Activated T-cell treated with anti-CD3 and anti-CD28 coated beads, Interleukin-2, amount 50 U/mL, for 4 hours (primary cell): Measurements from ENCODE around the gene LIN37. TPM values are rescaled to one million over a fixed set of nuclear protein-coding genes. Genes with fewer than 3 reads are reported as not detected.

Experiments used
- ATAC-seq, 2 donors: fragments of 200-7000 bp; cut with Tn5 transposase; one replicate each; pipeline ENCODE4 v1.10.0; 2021
- DNase-seq: peaks from one replicate; pipeline ENCODE4 v3.0.0-alpha.2; 2020
- H3K27me3 Mint-ChIP-seq: one replicate; pipeline ENCODE4 v1.8.0; 2021; ENCODE audit warnings: low read depth, mixed read lengths
- H3K36me3 Mint-ChIP-seq: one replicate; pipeline ENCODE4 v1.8.0; 2022; ENCODE audit warnings: mixed read lengths; ENCODE audit not compliant: insufficient read depth
- H3K4me1 Mint-ChIP-seq: one replicate; pipeline ENCODE4 v1.8.0; 2021; ENCODE audit warnings: low read depth, mixed read lengths
- H3K4me3 Mint-ChIP-seq: one replicate; pipeline ENCODE4 v1.8.0; 2021; ENCODE audit warnings: mild to moderate bottlenecking, moderate library complexity, mixed read lengths
- H3K9me3 Mint-ChIP-seq: one replicate; pipeline ENCODE4 v1.8.0; 2021; ENCODE audit warnings: mixed read lengths
- total RNA-seq, 3 donors: library from RNA; stranded (reverse); gene quantifications; one replicate each; pipeline ENCODE4 v1.2.1, GENCODE V29; 2021

Gene LIN37
- total RNA-seq, 3 donors from 2014 or later = 5.8 to 6.4 (median 6.4) TPM

DNA sequence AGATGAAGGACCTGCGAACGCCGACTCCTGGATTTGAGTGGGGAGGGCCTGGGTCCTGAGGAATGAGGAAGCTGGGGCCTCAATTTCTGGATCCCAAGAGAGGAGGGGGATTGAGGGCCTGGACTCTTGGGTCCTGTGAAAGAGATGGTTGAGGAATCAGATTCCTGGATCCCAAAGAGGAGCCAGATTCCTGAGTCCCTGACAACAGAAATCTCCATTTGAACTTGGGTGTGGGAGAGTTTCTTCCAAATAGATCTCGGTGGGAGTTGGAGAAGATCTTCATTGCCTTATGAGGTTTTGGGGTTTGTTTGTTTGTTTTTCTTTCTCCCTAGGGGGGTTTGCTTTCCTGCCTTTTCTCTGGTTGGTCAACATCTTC, 2.3 kb upstream of the LIN37 start:
- Mint-ChIP-seq H3K4me3 (peak overlapping the region; percentile 98), H3K27me3 (no peaks in the 10 kb centered on the region), H3K9me3 (no peaks in the 10 kb centered on the region), H3K36me3 (peaks cover 8% of the 10 kb centered on the region), H3K4me1 (peaks cover 60% of the 10 kb centered on the region)
- no peak for DNase-seq
- no peak for ATAC-seq

DNA sequence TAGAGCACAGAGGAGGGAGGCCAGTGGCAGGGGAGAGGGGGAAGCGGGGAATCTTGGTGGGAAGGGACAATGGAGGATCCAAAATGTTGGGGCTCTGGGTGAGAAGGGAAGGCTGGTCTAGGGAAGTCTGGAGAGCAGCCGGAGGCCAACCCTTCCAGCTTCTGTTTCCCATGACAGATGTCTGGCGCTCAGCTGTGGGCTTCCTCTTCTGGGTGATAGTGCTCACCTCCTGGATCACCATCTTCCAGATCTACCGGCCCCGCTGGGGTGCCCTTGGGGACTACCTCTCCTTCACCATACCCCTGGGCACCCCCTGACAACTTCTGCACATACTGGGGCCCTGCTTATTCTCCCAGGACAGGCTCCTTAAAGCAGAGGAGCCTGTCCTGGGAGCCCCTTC, 1.8 kb upstream of the LIN37 start:
- Mint-ChIP-seq H3K27me3 (no peaks in the 10 kb centered on the region), H3K36me3 (peaks cover 8% of the 10 kb centered on the region), H3K4me3 (peak overlapping the region; percentile 98), H3K9me3 (no peaks in the 10 kb centered on the region), H3K4me1 (peaks cover 60% of the 10 kb centered on the region)
- no peak for DNase-seq
- no peak for ATAC-seq

DNA sequence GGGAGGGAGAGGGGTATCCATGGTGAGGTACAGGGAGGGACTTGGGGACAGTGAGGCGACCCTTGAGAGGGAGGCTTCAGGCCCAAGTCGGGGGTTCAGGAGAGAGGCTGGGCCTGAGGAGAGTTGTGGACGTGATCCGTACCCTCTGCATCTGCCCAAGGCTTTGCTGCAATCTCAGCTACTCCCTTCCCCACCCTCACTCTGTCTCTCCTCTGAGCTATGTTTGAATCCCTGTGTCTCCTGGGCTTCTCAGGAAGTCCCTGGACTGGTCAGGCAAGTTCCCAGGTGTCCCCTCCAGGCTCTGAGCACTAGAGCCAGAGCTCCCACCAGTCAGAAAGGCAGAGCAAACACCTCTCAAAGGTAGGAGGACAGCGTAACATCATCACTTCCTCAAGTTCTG, 1.8 kb downstream of the LIN37 start:
- Mint-ChIP-seq H3K4me1 (peaks cover 34% of the 10 kb centered on the region), H3K4me3 (peak overlapping the region; percentile 46), H3K36me3 (peaks cover 4% of the 10 kb centered on the region), H3K27me3 (no peaks in the 10 kb centered on the region), H3K9me3 (no peaks in the 10 kb centered on the region)
- ATAC-seq (no peak), DNase-seq (no peak)

DNA sequence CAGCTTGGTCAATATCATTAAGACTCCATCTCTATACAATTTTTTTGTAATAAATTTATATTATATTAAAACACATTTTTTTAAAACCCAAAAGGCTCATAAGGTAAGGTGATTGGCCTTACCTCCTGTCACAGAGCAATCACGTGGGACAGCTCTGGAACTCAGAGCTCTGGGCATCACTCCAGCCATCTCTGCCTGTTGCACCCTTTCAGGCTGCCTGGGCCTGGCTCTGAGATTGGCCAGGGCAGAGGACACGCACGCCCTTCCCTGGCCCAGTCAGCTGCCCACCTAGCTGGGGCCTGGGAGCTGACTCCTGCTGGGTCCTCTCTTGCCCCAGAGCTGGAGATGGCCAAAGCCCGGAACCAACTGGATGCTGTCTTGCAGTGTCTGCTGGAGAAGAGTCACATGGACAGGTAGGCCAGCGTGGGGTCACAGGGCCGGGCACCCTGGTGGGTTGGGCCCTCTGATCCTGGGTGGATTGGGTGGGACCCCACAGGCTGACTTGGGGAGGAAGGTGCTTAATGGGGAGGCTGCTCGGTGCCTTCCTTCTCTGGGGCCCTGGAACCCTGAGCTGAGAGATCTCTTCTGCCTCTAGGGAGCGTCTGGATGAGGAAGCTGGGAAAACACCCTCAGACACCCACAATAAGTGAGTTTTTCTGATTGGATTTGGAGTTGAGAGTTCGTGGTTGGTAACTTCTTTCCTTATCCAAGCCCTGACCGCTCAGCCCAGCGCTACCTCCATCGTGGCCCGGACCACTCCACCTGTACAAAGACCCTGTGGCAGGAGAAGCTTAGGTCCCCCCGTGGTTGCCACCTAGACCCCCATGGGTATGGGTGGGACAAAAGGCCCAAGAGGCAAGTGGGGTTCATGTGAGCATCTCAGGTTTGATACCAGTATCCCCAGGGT, 3.7 kb downstream of the LIN37 start:
- no peak overlapping the region for H3K4me3 Mint-ChIP-seq
- ATAC-seq = no peak
- H3K4me1 Mint-ChIP-seq = peaks cover 30% of the 10 kb centered on the region
- peaks cover 4% of the 10 kb centered on the region for H3K36me3 Mint-ChIP-seq
- DNase-seq = no peak
- peaks cover 5% of the 10 kb centered on the region for H3K27me3 Mint-ChIP-seq
- H3K9me3 Mint-ChIP-seq = no peaks in the 10 kb centered on the region

DNA sequence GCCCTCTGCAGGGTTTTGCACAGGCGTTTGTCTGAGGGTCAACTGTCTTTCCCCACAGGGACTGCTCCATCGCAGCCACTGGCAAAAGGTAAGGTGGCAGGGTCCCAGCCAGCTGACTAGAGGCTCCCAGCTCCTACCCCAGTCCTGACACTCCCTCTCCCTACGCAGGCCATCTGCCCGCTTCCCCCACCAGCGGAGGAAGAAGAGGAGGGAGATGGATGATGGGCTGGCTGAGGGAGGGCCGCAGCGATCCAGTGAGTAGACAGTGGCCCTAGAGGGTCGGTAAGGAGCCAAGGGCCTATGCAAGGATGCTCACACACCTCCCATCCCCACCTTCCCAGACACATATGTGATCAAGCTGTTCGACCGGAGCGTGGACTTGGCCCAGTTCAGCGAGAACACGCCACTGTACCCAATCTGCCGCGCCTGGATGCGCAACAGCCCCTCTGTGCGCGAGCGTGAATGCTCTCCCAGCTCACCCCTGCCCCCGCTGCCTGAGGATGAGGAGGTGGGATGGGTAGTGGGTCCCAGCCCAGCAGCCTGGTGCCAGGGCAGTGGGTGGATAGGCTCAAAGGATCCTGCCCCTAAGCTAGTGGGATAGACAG, 4.5 kb downstream of the LIN37 start:
- H3K36me3 Mint-ChIP-seq = peaks cover 3% of the 10 kb centered on the region
- no peak overlapping the region for H3K4me3 Mint-ChIP-seq
- no peak for DNase-seq
- H3K27me3 Mint-ChIP-seq = peaks cover 5% of the 10 kb centered on the region
- no peak for ATAC-seq
- H3K4me1 Mint-ChIP-seq = peaks cover 34% of the 10 kb centered on the region
- H3K9me3 Mint-ChIP-seq = no peaks in the 10 kb centered on the region

DNA sequence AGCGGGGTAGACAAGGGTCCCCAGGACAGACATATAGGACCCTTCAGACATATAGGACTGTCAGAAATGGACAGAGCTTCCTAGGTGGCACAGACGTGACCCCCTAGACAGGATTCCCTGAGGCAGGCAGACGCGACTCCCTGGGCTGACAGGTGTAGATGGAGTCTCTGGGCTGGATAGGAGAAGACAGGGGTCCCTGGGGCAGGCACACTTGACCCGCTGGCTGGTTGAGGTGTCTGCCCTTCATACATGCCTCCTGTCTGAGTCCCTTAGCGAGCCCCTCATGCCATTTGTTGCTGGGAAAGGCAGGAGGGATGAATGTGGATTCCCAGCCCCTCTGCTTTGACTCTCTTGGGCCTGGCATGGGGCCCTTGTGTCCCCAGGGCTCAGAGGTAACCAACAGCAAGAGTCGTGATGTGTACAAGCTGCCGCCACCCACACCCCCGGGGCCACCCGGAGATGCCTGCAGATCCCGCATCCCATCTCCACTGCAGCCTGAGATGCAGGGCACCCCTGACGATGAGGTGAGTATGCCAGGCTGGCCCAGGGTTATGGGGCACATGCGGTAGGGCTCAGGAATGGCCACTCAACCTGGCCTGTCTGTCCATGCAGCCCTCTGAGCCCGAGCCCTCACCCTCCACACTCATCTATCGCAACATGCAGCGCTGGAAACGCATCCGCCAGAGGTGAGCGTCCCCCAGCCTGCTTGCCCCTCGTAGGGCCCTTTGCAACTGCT, 5.4 kb downstream of the LIN37 start:
- Mint-ChIP-seq H3K27me3 (peaks cover 5% of the 10 kb centered on the region), H3K4me3 (no peak overlapping the region), H3K36me3 (peaks cover 2% of the 10 kb centered on the region)

DNA sequence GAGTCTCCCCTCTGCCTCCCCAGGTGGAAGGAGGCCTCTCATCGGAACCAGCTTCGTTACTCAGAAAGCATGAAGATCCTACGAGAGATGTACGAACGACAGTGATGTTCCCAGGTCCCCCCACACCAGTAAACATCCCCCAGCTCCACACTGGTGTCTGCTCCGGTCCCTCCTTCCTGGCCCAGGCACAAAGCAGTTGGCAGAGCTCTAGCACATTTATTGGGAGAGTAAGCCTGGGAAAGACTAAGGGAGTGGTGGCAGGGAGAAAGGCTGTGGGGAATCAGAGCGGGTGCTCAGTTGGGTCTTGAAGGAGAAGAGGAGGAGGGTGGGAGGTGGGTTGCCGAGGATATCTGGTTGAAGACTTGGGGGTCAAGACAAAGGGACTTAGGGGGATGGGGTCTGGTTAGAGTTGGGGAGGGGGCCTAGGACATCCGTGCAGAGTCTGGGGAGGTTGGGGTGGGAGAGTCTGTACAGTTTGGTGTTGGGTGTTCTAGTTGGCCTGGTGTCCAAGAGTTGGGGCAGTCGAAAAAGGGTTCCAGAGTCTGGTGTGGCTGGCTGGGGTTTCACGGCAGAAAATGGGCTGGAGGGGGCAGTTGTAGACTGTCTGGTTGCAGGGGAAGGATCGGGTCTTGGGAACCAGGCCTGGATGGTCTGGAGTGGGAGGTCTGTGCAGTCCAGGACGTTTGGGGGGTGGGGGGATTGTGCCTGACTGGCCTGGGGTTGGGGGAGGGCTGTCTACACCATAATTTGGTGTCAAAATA, 6.2 kb downstream of the LIN37 start:
- H3K4me1 Mint-ChIP-seq = peaks cover 31% of the 10 kb centered on the region
- no peaks in the 10 kb centered on the region for H3K9me3 Mint-ChIP-seq
- DNase-seq = no peak
- ATAC-seq = no peak
- no peak overlapping the region for H3K4me3 Mint-ChIP-seq
- H3K27me3 Mint-ChIP-seq = peaks cover 5% of the 10 kb centered on the region
- H3K36me3 Mint-ChIP-seq = peaks cover 2% of the 10 kb centered on the region

More for the DNA sequence above, 5.4 kb downstream of the LIN37 start:
- ATAC-seq (no peak), DNase-seq (no peak)
- H3K9me3 Mint-ChIP-seq = no peaks in the 10 kb centered on the region
- H3K4me1 Mint-ChIP-seq = peaks cover 30% of the 10 kb centered on the region

DNA sequence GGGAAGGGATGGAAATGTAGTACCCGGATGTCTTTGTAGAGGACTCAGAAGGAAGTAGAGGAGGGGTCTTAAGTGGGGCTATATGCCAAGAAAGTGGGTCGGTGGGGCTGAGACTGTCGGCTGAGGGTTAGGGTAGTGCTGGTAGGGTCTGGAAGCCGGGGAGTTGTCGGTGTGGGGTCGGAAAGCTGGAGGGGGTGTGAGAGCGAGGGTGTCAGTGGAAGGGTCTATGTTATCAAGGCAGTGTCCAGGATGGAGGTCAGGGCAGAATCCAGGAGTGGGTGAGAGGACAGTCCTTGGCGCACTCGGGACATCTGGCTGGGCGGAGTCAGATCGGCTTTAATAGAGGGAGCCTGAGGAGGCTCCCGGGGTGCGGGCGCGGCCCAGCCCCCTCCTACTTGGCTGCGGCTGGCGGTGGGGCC, 6.8 kb downstream of the LIN37 start:
- ATAC-seq (no peak), DNase-seq (no peak)
- Mint-ChIP-seq H3K4me3 (peak overlapping the region; percentile 24), H3K9me3 (no peaks in the 10 kb centered on the region), H3K4me1 (peaks cover 29% of the 10 kb centered on the region), H3K27me3 (peaks cover 5% of the 10 kb centered on the region), H3K36me3 (peaks cover 2% of the 10 kb centered on the region)

DNA sequence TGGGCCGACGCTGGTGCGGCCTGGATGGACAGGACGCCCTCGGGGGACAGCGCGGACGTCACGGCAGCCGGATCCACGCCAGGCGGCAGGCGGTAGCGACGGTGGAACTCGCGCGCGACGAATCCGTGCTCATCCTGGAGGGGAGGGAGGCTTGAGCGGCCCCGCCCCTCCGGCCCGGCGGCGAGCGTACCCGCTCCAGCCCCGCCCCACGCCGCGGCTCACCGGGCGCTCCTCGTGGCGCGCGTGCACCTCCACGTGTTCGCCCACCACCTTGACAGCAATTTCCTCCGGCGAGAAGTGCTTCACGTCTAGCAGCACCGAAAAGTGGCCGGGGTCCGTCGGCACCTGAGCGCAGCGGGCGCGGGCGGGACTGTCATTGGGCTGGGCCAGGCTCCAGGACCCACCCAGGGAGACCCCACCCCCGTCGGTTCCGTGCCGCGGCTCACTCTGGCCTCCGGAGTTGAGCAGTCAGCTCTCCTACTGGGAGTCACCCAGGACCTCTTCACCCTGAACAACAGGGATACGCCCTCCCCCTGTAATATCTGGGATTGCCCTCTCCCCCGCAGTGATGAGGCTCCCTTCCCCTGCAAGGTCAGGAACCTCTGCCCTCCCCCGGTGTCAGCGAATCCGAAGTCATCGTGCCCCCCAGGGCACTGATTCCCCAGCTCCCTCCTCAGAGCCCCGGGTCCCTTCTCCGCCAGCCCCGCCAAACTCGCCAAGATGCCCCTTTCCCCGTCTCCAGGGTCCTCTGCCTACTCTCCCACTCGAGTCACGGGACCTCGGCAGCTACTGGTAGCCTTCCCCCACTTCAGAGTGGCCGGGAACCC, 7.4 kb downstream of the LIN37 start:
- Mint-ChIP-seq H3K27me3 (peaks cover 5% of the 10 kb centered on the region), H3K36me3 (peaks cover 2% of the 10 kb centered on the region), H3K4me1 (peaks cover 29% of the 10 kb centered on the region), H3K9me3 (no peaks in the 10 kb centered on the region), H3K4me3 (peak overlapping the region; percentile 37)
- DNase-seq (peak; percentile 64), ATAC-seq (no peak)

DNA sequence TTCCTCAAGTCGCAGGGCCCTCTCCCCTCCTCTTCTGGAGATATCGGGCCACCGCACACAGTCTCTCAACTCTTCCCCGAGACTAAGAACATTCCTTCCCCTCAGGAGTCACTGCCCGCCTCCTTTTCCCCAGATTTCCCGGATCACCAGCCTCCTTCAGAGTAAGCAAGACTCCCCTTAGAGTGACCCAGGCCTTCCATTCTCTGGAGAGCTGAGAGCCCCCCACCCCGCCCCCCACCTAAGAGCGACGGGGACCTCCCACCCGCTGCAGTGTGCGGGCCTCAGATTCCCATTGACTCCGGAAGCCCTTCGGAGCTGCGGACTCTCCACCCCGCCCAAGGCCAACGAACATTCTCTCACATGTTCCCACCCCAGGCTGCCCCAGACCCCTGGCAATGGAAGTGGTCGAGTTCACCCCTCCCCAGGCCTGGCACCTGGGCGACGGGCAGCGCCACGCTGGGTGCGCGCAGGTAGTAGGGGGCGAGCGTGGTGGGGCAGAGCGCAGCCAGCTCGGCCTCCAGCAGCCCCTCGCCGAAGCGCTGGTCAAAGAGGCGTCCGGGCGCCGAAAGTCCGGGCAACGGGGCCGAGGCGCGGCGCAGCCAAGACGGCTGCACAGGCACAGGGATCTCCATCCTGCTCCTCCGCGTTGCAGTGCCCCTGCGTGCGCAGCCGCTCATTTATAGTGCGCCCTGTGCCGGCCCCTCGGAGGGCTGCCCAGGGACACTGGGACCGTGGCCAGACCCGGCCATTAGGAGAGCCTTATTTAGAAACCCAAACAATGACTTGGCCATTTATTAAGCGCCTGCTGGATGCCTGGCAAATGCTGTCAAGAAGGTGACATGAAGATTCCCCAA, 8.2 kb downstream of the LIN37 start, which contains the start of gene HSPB6:
Gene HSPB6, minus strand, starts transcription at position 653 of the 854 bp plus-strand sequence. Its CDS starts 21 bp downstream, at position 632.
- Mint-ChIP-seq H3K36me3 (peaks cover 4% of the 10 kb centered on the region), H3K4me3 (peak within 1 kb of the TSS; percentile 95), H3K9me3 (no peaks in the 10 kb centered on the region), H3K4me1 (peaks cover 29% of the 10 kb centered on the region), H3K27me3 (peaks cover 5% of the 10 kb centered on the region)
- DNase-seq = no peak
- no peak for ATAC-seq

DNA sequence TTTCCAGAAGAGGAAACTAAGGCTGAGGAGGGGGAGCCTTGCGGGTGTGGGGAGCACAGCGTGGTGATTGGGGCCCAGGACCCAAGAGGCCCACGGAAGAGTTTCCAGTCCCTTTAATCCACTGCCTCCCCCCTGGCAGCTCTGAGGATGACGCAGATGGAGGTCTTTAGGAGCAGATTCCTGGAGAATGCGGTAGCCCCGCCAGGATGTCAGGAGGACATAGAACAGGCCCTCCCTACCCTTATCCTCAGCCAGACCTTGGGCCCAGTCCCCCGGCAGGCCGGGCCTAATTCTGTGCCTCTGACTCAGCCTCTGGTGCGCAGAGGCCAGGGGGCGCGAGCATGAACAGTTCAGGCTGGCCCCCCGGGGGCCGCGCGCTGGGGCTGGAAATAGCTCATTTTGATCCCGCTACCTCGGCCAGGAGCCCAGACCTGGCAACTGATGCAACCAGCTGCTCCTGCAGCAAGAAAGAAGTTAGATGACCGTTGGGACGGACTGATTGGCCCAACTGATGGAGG, 8.9 kb downstream of the LIN37 start:
- DNase-seq (no peak), ATAC-seq (peak in 1 of 2 donors; percentile 6)
- no peaks in the 10 kb centered on the region for H3K9me3 Mint-ChIP-seq
- H3K4me3 Mint-ChIP-seq = peak overlapping the region; percentile 95
- H3K27me3 Mint-ChIP-seq = peaks cover 5% of the 10 kb centered on the region
- H3K36me3 Mint-ChIP-seq = peaks cover 10% of the 10 kb centered on the region
- peaks cover 29% of the 10 kb centered on the region for H3K4me1 Mint-ChIP-seq

DNA sequence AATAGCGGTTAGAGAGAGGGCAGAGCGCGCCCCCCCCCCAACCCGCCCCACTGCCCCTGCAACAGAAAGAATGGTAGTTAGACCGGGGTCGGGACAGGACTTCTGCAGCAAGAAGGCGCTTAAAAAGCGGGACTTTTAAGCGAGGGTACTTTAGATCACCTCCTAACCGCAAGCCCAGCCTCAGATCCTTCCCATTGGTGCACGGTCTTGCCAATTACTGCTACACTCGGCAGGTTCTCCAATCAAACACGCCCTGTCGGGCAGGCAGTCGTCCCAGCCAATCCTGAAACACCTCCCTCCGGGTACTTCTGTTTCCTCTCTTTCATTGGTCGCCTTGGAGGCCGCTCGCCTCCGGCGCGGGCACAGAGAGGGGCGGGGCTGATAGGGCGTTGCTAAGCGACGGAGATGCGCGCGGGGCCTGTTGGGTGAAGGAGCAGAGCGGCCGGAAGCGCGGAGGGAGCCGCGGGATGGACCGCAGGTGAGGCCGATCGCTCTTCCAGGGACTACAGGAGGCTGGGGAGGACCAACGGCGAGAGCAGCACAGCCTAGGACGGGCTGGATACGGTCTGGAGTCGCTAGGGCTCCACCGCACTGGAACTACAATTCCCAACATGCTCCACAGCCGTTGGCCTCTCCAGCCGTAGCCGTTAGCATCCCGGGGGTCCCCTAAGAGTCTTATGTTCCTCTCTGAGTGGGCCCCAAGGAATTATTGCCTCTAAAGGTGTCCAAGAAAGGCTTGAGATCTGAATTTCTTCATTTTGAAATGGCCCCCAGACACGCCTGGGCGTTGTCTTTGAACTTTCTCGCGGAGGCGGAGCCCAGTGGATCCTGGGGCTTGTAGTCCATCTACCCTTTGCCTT, 9.6 kb downstream of the LIN37 start, which contains the start of gene PROSER3:
Gene PROSER3, plus strand, starts transcription at position 428 of the 860 bp plus-strand sequence. Its CDS starts 40 bp downstream, at position 468.
- ATAC-seq (peak; percentile 98), DNase-seq (peak; percentile 95)
- H3K4me1 Mint-ChIP-seq = peaks cover 29% of the 10 kb centered on the region
- H3K27me3 Mint-ChIP-seq = peaks cover 5% of the 10 kb centered on the region
- H3K4me3 Mint-ChIP-seq = peak within 1 kb of the TSS; percentile 95
- no peaks in the 10 kb centered on the region for H3K9me3 Mint-ChIP-seq
- peaks cover 10% of the 10 kb centered on the region for H3K36me3 Mint-ChIP-seq
